Fibroblast of peridontal ligament (primary cell): ENCODE data around the gene OPRL1.

Source experiments
- DNase-seq: peaks from one replicate; pipeline ENCODE4 v3.0.0-alpha.2; 2010; ENCODE audit errors: extremely low read depth

OPRL1 gene

GRCh38 chr20:64072498-64073063, 7.3 kb upstream of the OPRL1 start:
- no peak for DNase-seq

GRCh38 chr20:64073476-64074183, 6.3 kb upstream of the OPRL1 start:
- DNase-seq: no peak

- no peak for DNase-seq
Observed at GRCh38 chr20:64074184-64074789, 5.6 kb upstream of the OPRL1 start.

- no peak for DNase-seq
Observed at GRCh38 chr20:64074963-64075362, 4.9 kb upstream of the OPRL1 start.

- no peak for DNase-seq
Observed at GRCh38 chr20:64075556-64075955, 4.3 kb upstream of the OPRL1 start.

- DNase-seq: no peak
Observed at GRCh38 chr20:64076061-64076997, 3.6 kb upstream of the OPRL1 start.

GRCh38 chr20:64077094-64077493, 2.8 kb upstream of the OPRL1 start:
- DNase-seq: no peak

GRCh38 chr20:64077541-64077875, 2.4 kb upstream of the OPRL1 start:
- DNase-seq: no peak

- DNase-seq: no peak
Observed at GRCh38 chr20:64077876-64078551, 1.9 kb upstream of the OPRL1 start.

- DNase-seq: no peak
Observed at GRCh38 chr20:64078934-64079272, 979 bp upstream of the OPRL1 start.

- peak; percentile 40 for DNase-seq
Observed at GRCh38 chr20:64079273-64080012, 439 bp upstream of the OPRL1 start, which contains the start of gene RGS19. RGS19 (minus strand) TSS chr20:64079518; CDS start chr20:64076886, 2,632 bp downstream.

GRCh38 chr20:64080813-64081623, 1.1 kb downstream of the OPRL1 start:
- no peak for DNase-seq

- DNase-seq: no peak
Observed at GRCh38 chr20:64081624-64081964, 1.7 kb downstream of the OPRL1 start.

- no peak for DNase-seq
Observed at GRCh38 chr20:64082126-64082731, 2.3 kb downstream of the OPRL1 start.

GRCh38 chr20:64082820-64083377, 3.0 kb downstream of the OPRL1 start:
- DNase-seq: no peak

GRCh38 chr20:64083378-64083803, 3.5 kb downstream of the OPRL1 start:
- DNase-seq: peak; percentile 47

GRCh38 chr20:64083804-64084684, 4.2 kb downstream of the OPRL1 start, which contains the start of gene LKAAEAR1:
LKAAEAR1 (minus strand) TSS chr20:64084398; CDS start chr20:64084219, 179 bp downstream.
- peak; percentile 3 for DNase-seq

- DNase-seq: no peak
Observed at GRCh38 chr20:64084685-64085152, 4.8 kb downstream of the OPRL1 start.
